ENCODE measurements around the gene CHMP6.

CHMP6 gene

DNA sequence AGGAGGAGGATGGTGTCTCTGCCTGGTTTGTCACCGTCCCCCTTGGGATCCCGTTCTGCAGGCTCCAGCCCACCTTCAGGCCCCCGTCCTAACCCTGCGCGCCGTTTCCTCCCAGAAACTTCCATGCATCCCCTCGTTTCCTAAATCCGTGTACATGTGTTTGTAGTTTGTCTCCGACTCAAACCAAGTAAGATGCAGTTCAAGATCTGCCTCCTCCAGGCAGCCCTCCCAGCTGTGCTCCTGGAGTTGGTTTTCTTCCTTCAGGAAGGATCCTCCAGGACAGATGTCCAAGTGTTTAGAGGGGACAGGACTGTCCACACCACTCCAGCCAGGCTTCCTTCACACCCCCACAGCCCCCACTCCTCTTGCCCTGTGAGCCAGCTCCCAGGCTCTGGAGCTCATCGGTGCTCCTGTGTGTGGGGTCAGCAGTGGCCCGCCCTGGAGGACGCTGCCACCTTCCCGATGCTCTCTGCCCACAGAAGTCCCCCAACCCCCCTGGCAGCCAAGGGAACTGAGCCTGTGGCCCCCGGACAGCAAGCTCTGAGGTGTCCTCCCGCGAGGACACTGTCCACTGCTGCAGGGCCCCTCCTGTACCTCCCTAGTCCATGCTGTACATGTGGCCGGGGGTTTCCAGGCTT lies 54.6 kb downstream of the CHMP6 start:
- DNase-seq, result no peak

DNA sequence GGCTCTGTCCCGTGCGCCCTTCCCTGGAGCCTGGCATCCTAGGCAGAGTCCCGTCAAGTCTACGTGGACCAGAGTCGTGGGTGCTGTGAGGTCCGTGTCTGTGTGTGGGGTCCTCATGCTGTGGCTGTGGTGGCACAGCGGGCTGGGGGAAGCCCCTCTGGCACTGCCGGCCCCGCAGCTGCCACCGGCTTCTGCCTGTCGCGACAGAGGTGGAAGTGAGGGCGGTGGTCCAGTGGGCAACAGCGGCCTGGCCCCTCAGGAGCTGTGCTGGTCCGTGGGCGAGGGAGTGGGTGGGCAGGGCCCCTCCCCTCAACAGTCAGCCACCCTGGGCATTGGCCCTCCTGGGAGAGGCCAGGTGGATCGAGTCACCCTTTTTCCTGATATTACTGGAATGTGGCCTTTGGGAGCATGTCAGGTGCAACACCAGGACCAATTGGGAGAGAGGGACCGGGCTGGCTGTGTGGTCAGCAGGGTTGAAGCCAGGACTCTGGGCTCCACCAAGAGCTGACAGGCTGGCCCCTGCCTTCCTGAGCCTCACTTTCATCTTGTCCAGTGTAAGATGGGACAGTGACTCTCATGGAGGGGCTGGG lies 55.2 kb downstream of the CHMP6 start:
- no peak for DNase-seq

DNA sequence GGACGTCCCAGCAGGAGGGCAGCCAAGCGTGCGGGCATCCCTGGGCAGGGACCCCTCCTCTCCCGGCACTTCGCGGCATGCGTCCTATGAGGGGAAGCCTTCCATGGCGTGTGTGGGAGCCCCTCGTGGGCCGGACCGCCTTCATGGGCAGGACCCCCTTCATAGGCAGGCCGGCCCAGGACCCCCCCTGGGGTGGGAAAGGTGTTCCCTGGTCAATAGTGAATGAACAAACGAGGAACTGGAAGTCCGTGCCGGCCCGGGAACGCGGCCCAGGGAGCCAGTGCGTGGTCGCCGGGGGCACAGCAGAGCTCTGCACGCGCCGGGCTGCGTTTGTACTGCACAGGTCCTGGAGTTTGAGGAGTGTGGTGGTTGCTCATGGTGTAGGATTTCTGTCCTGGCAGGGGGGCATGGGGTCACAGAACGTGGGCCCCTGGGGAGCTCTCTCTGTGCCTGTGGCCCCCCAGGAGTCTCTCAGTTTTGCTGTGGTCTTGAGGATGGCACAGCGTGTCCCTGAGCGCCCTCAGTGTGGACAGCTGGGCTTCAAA lies 57.3 kb downstream of the CHMP6 start:
- DNase-seq, result no peak

DNA sequence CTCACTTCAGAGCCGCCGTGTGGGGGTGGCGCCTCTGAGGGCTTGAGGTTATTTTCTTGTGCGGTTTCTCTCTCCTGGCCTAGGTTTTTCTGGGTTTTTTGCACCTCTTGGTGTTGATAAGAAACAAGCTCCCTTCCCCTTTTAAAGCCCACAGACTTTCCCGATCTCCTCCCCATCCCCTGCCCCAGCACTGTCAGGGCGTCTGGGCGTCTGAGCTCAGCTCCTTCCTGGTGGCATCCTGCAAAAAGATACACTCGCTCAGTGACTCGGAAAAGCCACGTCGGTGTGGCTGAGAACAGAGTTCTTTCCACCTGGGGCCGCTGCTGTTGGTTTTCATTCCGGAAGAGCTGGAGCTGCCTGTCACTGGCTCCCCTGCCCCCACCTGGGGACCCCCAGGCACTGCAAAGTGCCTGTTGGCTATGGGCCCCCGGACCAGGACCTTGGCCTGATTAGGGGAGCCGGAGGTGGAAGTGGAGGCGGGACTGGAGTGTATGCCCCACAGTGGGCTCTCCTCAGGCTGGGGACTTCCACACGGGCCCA lies 57.8 kb downstream of the CHMP6 start:
- no peak for DNase-seq

Data from SHP77 (cell line).